RWPE1 (cell line): ENCODE data around the gene GCDH.
"Not testable (repeated sequence)": the region's sequence is repeated elsewhere in the genome, so short reads cannot be mapped to it uniquely, and the experiment has no call there.

ENCODE experiments used
- CTCF ChIA-PET: fragments of 350-600 bp; sonication (Branson Sonifier 250); formaldehyde crosslinking; extraction: SDS; loops from one replicate; lab custom pipeline; 2021; lab: Yijun Ruan, JAX
- POLR2A ChIA-PET: fragments of 400-600 bp; formaldehyde crosslinking; extraction: SDS; loops from one replicate; lab custom pipeline; 2020; ENCODE audit warnings: antibody characterized with exemption; ENCODE audit not compliant: low non-redundant PET; lab: Yijun Ruan, JAX
- DNase-seq: peaks from one replicate; pipeline ENCODE4 v3.0.0; 2012; ENCODE audit warnings: low spot score
- H3K27ac ChIP-seq: fragments of 450-650 bp; 2 replicates; pipeline ENCODE4 v1.5.1; 2017
- CTCF ChIP-seq: fragments of 450-650 bp; conservative IDR thresholded peaks from 2 replicates; pipeline ENCODE4 v1.5.1; 2017; ENCODE audit warnings: low read depth, mild to moderate bottlenecking

Gene GCDH

GRCh38 chr19:12890787-12891552 lies at the start of gene GCDH:
Gene GCDH (plus strand): TSS chr19:12891160. CDS start chr19:12891305, 145 bp downstream.
- peak; percentile 98 for DNase-seq
- ChIA-PET CTCF (interaction anchor here (0.6 to 1.5 kb wide), 6 partner anchors 18 to 135 kb away, joined by 3 to 10 read pairs (median 6); no protein-coding TSS in a partner anchor), POLR2A (interaction anchor here (0.5 to 1.0 kb wide), 7 partner anchors 9 to 76 kb away, joined by 3 to 6 read pairs (median 4); partner anchors contain the start of gene SYCE2)
- H3K27ac ChIP-seq = peak within 1 kb of the TSS; percentile 58
- no peak for TF ChIP-seq CTCF

GRCh38 chr19:12842511-12842910 lies 48.4 kb upstream of the GCDH start:
- DNase-seq = no peak
- H3K27ac ChIP-seq = no peak overlapping the region
- CTCF ChIA-PET = no interaction called here
- TF ChIP-seq CTCF = no peak
- POLR2A ChIA-PET = no interaction called here

GRCh38 chr19:12843328-12843727 lies 47.6 kb upstream of the GCDH start:
- TF ChIP-seq CTCF = no peak
- ChIA-PET CTCF (no interaction called here), POLR2A (no interaction called here)
- DNase-seq = no peak
- H3K27ac ChIP-seq = no peak overlapping the region

- CTCF ChIA-PET = interaction anchor here (0.6 to 1.0 kb wide), 3 partner anchors 86 to 1762 kb away, joined by 3 to 4 read pairs (median 3); no protein-coding TSS in a partner anchor
- no peak for DNase-seq
- POLR2A ChIA-PET = no interaction called here
- no peak overlapping the region for H3K27ac ChIP-seq
- no peak for TF ChIP-seq CTCF
Measured at GRCh38 chr19:12843999-12844732, 46.8 kb upstream of the GCDH start.

GRCh38 chr19:12846613-12847012 lies 44.3 kb upstream of the GCDH start:
- H3K27ac ChIP-seq, POLR2A ChIA-PET, DNase-seq: not testable (repeated sequence)
- CTCF ChIA-PET = interaction anchor here (0.6 to 2.9 kb wide), 11 partner anchors 11 to 130 kb away, joined by 3 to 25 read pairs (median 5); no protein-coding TSS in a partner anchor

GRCh38 chr19:12847159-12848139 lies 43.5 kb upstream of the GCDH start:
- TF ChIP-seq CTCF = peak; percentile 98
- peak; percentile 85 for DNase-seq
- CTCF ChIA-PET = interaction anchor here (0.6 to 2.9 kb wide), 37 partner anchors 10 to 273 kb away, joined by 3 to 25 read pairs (median 4); partner anchors contain the start of genes BEST2, GCDH, RNASEH2A and SYCE2
- no peak overlapping the region; the same call in 1 of the 2 replicates for H3K27ac ChIP-seq
- POLR2A ChIA-PET = interaction anchor here (0.7 kb wide), 1 partner anchor 11 kb away, joined by 3 read pairs; no protein-coding TSS in a partner anchor
